T-helper 1 cell treated with Interleukin-12 subunit alpha and Interleukin-12 subunit beta and Interleukin-4 antibody, amounts not matched to agents 30 ng/mL and 1 ng/mL, for 36 hours (primary cell): ENCODE data around the gene CYP1A2. TPM values are rescaled to one million over a fixed set of nuclear protein-coding genes. Genes with fewer than 3 reads are reported as not detected.
"Not testable (repeated sequence)": the region's sequence is repeated elsewhere in the genome, so short reads cannot be mapped to it uniquely, and the experiment has no call there.

ENCODE experiments used
- intact Hi-C: fragments of 100-400 bp; cut with micrococcal nuclease; formaldehyde crosslinking; loops from one replicate; pipeline ENCODE4 v1.15.1; 2024
- total RNA-seq: library from RNA; stranded (reverse); gene quantifications from 2 replicates; pipeline ENCODE4 v1.2.3, GENCODE V29; 2022

The CYP1A2 gene
- total RNA-seq, 1 donor from 2014 or later = not detected

DNA sequence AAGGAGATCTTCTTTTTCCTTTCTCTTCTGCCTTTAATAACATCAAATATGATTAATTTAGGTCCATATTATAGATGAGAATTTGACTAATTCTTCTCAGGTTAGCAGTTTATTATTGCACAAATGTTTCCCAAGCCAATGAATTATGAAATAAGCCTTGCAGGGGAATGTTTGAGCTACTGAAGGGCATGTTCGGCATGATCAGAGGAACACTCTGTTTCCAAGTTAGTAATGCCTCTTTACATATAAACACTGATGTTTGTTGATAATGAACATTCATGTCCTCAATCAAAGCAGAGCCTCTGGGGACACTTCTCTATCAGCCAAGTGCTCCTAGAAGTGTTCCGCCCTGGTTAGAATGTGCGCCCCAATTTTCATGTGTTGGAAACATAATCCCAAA is 13.3 kb upstream of the CYP1A2 start:
- intact Hi-C loops = no loop called here

DNA sequence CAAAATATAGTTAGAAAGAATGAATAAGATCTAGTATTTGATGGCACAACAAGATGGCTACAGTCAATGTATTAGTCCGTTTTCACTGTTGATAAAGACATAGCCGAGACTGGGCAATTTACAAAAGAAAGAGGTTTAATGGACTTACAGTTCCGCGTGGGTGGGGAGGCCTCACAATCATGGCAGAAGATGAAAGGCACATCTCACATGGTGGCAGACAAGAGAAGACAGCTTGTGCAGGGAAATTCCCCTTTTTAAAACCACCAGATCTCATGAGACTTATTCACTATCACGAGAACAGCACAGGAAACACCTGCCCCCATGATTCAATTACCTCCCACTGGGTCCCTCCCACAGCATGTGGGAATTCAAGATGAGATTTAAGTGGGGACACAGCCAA is 10.4 kb upstream of the CYP1A2 start:
- intact Hi-C loops = not testable (repeated sequence)

DNA sequence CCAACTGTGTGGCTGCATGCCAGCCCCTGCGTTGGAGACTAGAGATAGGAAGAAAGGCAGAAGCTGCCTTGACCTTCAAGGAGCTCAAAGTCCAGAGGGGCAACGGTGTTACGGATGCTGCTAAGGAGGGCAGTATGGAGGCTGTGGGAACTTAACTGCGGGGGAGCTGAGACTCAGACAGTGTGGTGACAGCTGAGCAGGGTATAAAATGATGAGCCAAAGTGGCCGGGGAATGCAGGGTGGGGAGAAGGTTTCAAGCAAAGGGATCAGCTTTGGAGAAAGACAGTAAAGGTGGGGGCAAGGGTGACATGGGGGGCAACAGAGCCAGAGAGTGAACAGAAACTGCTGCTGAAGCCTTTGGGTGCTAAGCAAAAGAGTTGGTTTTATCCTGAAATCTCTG is 6.2 kb upstream of the CYP1A2 start:
- intact Hi-C loops = no loop called here

DNA sequence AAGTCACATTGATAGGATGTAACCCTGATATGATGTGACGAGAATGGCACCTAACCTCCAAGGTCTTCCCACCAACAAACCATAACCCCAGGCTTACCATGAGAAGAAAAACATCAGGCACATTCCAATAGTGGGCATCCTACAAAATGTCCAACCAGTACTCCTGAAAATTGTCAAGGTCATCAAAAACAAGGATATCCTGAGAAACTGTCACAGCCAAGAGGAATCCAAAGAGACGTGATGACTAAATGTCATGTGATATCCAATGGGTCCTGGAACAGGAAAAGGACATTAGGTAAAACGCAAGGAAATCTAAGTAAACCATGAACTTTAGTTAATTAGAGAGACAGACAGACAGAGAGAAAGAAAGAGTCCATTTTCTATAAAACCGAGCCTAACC is 2.3 kb upstream of the CYP1A2 start:
- intact Hi-C loops = no loop called here

DNA sequence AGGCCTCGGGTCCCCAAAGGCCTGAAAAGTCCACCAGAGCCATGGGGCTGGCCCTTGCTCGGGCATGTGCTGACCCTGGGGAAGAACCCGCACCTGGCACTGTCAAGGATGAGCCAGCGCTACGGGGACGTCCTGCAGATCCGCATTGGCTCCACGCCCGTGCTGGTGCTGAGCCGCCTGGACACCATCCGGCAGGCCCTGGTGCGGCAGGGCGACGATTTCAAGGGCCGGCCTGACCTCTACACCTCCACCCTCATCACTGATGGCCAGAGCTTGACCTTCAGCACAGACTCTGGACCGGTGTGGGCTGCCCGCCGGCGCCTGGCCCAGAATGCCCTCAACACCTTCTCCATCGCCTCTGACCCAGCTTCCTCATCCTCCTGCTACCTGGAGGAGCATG is 1.2 kb downstream of the CYP1A2 start:
- intact Hi-C loops = no loop called here

DNA sequence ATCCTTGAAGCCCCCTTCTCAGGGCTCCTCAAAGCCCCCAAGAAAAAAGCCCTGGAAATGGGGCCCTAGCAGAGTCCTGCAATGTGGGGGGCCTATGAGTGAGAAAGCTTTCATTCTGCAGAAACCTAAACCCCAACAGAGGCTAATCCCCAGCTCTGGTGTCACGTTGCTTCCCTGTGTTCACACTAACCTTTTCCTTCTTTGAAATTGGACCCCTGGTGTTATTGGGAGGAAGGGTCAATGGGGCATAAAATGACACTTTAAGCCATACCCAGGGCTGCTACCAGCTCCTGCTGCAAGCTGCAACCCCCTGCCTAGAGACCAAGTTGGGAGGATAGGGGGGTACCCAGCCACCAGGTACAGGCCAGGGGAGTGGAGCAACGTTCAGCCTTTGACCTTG is 2.1 kb downstream of the CYP1A2 start:
- intact Hi-C loops = no loop called here

DNA sequence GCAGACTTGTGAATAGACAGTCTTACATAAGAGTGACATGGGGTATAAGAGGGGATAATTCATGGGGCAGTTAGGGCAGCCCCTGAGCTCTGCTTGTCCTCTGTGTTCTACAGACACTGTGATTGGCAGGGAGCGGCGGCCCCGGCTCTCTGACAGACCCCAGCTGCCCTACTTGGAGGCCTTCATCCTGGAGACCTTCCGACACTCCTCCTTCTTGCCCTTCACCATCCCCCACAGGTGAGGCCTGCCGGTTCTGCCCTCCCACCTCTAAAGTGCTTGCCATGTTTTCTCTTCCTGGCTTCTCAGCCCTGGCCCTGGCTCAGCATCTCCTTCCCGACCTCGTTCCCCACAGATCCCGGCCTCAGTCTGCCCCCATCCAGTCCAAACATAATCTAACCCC is 3.4 kb downstream of the CYP1A2 start:
- intact Hi-C loops = no loop called here

DNA sequence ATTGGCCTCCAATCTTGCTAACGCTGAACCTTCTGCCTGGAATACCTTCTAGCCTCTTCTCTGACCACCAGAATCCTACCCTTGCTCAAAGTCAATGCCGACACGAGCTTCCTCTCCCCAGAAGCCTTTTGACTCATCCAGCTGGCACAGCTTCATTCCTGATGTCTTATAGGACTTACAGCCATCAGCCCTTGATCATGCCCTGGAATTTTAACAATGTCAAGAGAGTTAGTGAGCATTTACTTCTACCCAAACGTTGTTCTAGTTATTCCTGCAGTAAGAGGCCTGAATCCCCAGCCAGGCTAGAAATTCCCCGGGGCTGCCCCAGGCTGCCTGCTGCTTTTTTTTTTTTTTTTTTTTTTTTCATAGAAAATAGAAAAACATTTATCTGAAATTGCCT is 3.9 kb downstream of the CYP1A2 start:
- intact Hi-C loops = no loop called here

DNA sequence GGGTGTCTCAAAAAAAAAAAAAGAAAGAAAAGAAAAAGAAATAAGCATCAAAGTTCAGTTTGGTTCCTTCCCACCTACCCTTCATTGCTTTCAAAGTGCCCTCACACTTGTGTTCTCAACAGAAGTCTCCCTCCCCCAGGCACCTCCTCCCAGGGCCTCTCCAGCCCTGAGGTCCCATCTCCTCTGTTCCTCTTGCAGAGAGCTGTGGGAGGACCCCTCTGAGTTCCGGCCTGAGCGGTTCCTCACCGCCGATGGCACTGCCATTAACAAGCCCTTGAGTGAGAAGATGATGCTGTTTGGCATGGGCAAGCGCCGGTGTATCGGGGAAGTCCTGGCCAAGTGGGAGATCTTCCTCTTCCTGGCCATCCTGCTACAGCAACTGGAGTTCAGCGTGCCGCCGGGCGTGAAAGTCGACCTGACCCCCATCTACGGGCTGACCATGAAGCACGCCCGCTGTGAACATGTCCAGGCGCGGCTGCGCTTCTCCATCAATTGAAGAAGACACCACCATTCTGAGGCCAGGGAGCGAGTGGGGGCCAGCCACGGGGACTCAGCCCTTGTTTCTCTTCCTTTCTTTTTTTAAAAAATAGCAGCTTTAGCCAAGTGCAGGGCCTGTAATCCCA is 6.1 kb downstream of the CYP1A2 start:
- intact Hi-C loops = no loop called here

DNA sequence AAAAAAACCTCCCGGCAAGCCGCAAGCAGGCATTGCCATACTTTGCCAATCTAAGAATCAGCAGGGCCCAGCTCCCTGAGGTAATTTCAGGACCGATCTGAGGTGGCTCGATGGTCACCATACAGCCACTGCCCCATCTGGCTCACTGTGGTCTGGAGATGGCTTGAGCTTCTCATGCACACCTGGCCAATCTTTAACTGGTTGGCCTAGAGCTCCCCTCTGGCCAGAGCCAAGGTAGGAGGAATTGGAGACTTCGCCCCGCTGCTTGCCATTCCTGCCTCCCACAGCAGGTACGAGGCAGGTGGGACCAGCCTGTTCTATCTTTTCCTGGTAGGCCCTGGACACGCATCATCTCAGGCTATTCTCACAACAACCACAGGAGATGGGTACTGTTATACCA is 10.1 kb downstream of the CYP1A2 start:
- intact Hi-C loops = no loop called here

DNA sequence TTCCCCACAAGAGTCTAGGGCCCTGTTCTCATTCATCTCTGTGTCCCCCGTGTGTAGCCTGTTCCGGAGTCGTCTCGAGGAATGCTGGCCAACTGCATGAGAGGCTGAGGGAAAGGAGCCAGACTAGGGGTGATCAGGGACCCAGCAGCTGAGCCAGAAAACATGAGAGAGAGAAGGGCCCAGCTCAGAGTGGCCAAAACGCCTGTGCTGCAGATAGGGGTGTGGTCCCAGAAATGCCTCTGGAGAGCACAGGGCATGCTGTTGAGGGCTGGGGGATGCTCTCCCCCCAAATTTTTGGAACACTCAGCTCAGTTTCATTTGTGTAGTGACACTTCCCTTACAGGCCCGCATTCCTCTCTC is 14.1 kb downstream of the CYP1A2 start:
- intact Hi-C loops = no loop called here

DNA sequence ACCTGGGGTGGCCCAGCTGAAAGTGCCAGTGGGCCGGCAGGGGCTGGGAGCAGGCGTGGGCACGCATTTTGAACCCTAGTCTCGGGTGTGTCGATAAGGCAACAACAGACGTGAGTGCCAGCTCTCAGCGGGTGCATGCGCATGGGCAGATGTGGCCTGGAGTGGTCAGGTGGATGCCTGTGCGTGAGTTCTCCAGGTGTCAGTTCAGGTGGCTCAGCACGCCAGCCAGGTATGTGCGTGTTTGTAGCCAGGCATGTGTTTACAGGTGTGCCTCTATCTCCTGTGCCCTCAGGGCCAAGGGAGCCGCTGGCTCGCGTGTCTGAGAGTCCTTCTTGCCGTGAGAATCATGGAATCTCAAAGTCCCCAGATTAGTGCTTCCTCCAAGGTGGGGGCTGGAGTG is 14.8 kb downstream of the CYP1A2 start:
- intact Hi-C loops = no loop called here

DNA sequence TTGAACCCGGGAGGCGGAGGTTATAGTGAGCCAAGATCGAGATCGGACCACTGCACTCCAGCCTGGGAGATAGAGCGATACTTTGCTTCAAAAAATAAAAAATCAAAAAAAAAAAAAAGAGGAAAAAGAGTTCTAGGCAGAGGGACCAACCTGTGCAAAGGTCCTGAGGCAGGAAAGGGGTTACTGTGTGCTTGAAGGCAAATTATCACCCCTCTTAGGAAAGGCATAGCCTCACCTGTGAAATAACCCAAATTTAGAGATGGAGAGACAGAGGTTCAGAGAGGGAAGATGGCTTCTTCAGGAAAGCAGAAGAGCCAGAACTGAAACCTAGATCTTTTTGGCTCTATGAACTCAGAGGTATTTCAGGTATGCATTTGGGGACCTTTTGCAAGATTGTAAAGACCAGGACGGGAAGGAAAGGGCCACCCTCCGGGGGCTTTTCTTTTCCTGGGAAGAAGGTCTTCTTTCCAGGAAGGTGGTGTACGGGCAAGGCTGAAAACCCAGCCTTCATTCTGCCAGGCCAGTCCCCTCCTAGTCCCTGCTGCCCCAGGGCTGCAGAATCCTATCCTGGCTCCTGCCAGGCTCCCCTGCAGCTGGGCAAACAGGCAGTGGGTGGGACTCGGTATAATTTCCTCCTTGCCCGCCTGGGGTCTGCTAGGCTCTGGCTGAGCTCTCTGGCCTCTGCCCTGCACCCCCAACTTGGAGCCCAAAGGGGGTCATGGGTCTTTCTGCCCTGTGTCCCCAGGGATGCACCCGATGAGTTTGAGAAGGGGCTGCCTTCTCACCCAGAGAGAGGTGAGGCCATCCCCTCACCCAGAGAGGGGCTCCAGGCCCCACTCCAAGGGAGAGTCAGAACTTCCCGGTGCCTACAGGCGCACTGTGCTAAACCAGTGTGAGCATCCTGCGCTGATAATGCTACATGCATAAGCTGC is 18.8 kb downstream of the CYP1A2 start:
- intact Hi-C loops = loop anchor here (2.0 kb wide), 2 partner anchors 43 to 71 kb away; partner anchors contain the start of genes CYP1A1 and EDC3

DNA sequence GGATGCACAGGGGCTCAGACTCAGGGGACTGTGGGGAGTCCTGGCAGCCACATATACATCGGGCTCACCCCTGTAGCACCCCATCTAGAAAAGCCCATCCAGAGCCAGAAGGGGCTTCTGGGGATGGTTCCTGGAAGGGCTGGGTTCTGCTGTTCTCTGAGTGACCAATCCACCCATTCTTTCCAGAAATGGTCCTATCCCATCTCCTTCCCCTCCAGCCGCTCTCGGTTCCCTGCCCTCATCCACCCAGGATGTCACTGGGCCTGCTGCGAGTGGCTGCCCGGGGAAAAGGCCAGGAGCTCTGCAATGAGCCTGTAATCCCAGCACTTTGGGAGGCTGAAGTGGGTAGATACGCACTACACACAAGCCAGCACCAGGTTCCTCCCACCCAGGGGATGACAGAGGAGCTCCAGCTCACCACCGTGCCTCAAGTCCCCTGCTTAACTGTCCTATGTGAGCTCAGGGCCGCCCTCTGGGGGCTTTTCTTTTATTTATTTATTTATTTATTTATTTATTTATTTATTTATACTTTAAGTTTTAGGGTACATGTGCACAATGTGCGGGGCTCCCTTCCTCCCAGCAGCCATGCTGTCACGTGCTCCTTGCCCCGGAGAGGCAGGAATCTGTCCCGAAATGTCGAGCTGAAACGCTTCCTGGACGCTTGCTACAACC is 19.6 kb downstream of the CYP1A2 start:
- intact Hi-C loops = loop anchor here (2.0 kb wide), 2 partner anchors 43 to 71 kb away; partner anchors contain the start of genes CYP1A1 and EDC3

DNA sequence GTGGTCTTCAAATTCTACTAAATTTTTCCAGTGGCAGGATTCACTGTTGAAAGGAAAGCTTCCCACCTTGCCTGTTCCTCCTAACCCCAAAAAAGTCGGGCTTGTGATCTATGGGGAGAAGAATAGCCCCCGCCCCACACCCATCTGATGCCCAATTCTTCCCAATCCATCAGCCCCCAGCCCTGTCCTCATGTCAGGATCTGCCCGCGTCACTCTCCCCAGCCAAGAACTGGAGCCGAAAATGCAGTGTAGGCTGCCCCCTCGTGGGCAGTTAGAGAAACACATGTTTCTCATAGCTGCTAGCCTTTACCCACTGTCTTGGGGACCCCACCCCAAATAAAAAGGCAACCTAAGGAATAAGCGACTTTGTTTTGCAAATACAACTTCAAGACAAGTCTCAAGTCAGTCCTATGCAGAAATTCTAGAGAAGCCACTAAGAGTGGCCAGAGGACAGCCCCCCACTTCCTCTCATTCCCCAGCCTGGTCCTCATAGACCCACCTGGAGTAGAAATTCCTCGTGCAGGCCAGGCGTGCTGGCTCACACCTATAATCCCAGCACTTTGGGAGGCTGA is 20.2 kb downstream of the CYP1A2 start:
- intact Hi-C loops = loop anchor here (1.0 to 2.0 kb wide), 3 partner anchors 44 to 134 kb away; partner anchors contain the start of genes CYP1A1 and EDC3

DNA sequence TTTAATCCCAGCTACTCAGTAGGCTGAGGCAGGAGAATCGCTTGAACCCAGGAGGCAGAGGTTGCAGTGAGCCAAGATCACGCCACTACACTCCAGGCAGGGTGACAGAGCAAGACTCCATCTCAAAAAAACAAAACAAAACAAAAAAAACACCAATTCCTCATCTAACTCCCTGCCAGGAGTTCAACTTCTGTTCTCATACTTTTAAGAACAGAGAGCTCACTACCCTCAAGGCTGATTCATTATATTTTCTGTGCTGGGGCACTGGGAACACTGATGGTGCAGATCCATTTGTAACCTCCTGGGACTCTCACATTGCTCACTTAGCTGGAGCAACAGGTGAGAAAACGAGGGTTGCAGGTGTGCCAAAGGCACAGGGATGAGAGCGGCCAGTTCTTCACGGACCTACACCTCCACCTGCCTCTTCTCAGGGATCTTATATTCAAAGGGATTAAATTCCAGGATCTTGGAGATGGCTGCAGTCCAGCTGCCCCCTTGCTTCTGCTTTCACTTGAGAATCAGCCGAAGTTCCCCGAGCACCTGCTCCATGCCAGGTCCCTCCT is 20.9 kb downstream of the CYP1A2 start:
- intact Hi-C loops = loop anchor here (1.0 to 2.0 kb wide), 3 partner anchors 45 to 134 kb away; partner anchors contain the start of genes CYP1A1 and EDC3

DNA sequence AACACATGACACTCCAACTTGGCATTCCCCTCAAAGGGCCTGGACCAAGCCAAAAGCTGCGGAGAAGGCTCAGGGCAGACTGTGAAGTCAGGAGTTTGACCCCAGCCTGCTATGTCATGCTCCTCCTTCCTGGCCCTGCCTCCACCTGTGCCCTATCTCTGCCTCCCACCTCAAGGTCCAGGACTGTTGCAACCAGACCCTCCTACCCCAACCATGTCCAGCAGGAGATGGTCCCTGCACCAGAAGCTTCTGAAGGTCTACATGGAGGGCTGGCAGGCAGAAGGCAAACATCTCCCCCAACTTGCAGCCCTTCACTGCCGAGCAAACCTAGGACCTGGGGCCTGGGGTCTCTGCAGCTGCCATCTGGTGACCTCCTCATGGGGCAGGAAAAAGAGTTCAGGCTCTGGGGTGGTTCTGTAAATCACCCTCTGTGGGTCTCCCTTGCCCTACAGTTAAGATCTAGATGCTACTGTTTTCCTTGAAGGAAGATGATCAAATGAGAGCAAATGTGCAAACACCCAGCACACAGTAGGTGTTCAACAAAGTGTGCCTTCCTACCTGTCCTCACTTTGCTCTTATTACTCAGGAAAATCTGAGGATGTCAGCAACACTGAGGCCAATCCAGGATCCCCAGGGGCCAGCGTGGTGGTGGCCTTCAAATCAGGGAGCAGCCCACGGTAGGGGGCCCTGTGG is 21.7 kb downstream of the CYP1A2 start:
- intact Hi-C loops = no loop called here

DNA sequence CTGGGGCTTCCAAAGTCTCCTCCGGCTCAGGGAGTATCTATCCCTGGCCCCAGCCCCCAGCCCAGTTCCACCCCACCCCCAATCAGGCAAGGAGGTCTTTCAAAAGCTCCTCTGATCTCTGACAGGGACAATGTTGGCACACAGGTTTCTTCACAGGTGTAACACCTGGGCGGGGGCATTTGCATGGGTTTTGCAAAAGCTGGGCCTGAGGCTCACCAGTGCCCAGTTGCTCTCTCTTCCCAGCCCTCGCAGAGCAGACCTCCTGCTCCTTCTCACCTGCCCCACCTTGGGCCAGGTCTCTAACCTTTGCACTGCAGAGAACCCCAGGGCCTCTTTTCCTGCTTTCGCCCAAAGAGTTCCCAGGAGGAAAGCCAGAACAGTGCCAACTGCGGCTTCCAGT is 24.7 kb downstream of the CYP1A2 start:
- intact Hi-C loops = no loop called here

DNA sequence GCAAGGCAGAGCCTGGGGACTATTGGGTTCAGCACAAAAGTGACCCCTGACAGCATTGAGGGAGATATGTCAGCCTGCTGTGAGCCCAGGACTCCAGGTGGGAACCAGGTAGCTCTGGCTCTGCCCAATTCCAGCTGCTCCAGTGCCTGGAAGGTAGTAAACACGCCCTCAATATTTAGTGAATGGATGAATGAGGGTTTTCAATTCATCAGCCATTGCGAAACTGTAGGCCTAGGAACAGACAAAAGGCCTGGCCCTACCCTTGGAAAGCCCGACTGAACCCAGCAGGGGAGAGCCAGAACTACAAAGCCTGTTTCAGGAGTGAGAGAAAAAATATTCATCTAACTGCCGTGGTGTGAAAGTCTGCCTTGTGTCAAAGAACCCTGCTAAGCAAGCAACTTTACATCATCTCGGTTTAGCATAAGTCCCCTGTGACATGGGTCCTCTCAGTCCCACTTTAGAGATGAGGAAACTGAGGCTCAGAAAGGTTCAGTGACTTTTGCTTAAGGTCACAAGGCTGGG is 25.1 kb downstream of the CYP1A2 start:
- intact Hi-C loops = no loop called here

DNA sequence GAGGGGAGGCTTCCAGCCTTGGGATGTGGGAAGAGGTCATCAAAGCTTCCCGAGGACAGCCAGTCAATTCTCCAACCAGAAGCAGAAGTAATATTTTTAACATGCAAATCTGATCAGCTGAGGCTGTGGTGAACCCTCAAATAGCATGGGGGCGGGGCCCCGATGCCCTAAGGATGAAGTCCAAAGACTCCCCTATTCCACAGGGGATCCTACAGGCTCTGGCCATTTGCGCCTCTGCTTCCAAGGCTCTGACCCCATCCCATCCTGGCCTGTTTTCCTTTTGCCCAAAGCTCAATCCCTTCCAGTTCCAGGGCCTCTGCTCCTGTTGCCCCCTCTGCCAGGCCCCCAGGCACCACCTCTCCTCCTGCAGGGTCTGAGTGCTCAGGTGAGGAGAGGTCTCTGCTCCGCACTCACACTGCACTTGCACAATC is 26.5 kb downstream of the CYP1A2 start:
- intact Hi-C loops = no loop called here
